H1 (cell line): Measurements from ENCODE around the gene CLDN34. TPM values are rescaled to one million over a fixed set of nuclear protein-coding genes. Genes with fewer than 3 reads are reported as not detected.

ENCODE experiments used
- CTCF ChIA-PET: fragments of 300-600 bp; sonication (Branson Sonifier 250); formaldehyde crosslinking; loops from one replicate; lab custom pipeline; 2021; ENCODE audit not compliant: partially characterized antibody; lab: Charles Lee
- POLR2A ChIA-PET: fragments of 300-600 bp; sonication (Branson Sonifier 250); formaldehyde crosslinking; loops from one replicate; lab custom pipeline; 2021; ENCODE audit warnings: inconsistent platforms; ENCODE audit not compliant: partially characterized antibody; lab: Charles Lee
- DNase-seq, 2 experiments: peaks; one replicate each; pipeline versions ENCODE4 v3.0.0 to v3.0.0-alpha.2; 2010 to 2022; ENCODE audit warnings: low spot score in 2 of 2, low read depth in 1 of 2, mixed read lengths in 1 of 2
- FAIRE-seq: peaks from 2 replicates; lab custom pipeline; 2011; peaks lifted over from hg19 to GRCh38; lab: Jason Lieb, UNC
- H2AFZ ChIP-seq: 2 replicates; pipeline ENCODE4 v1.8.1; 2012; ENCODE audit warnings: low read length, inconsistent platforms
- H2AK5ac ChIP-seq: 2 replicates; pipeline ENCODE4 v1.6.1; 2013; ENCODE audit warnings: low read depth, low read length
- H2BK120ac ChIP-seq: replicated peaks from 2 replicates; pipeline ENCODE3; 2013; ENCODE audit warnings: low read depth, low read length, inconsistent platforms
- H2BK12ac ChIP-seq: 2 replicates; pipeline ENCODE4 v1.6.1; 2013; ENCODE audit warnings: low read depth, low read length
- H2BK15ac ChIP-seq: 2 replicates; pipeline ENCODE4 v1.6.1; 2013; ENCODE audit warnings: low read length
- H2BK20ac ChIP-seq: 2 replicates; pipeline ENCODE4 v1.6.1; 2013; ENCODE audit warnings: low read length
- H2BK5ac ChIP-seq: 2 replicates; pipeline ENCODE4 v1.6.1; 2013; ENCODE audit warnings: low read depth, low read length
- H3K14ac ChIP-seq: 2 replicates; pipeline ENCODE4 v1.6.1; 2013; ENCODE audit warnings: inconsistent platforms; ENCODE audit not compliant: insufficient read length
- H3K18ac ChIP-seq: 2 replicates; pipeline ENCODE4 v1.6.1; 2013; ENCODE audit warnings: low read length; ENCODE audit errors: extremely low read depth
- H3K23ac ChIP-seq: 2 replicates; pipeline ENCODE4 v1.6.1; 2013; ENCODE audit warnings: inconsistent platforms; ENCODE audit not compliant: insufficient read length
- H3K23me2 ChIP-seq: 2 replicates; pipeline ENCODE4 v1.6.1; 2013; ENCODE audit warnings: low read depth, low read length
- H3K27ac ChIP-seq: 2 replicates; pipeline ENCODE4 v1.6.1; 2011; ENCODE audit warnings: low read depth, low read length, inconsistent platforms
- H3K27me3 ChIP-seq, 4 experiments: replicated peaks in 1 of 4; 1 replicate in 1 of 4; 2 replicates in 3 of 4; pipeline versions ENCODE4 v1.6.1 to v1.8.1; 2011 to 2013; ENCODE audit warnings: low read length in 3 of 4, mild to moderate bottlenecking in 3 of 4, inconsistent platforms in 2 of 4, mixed read lengths in 2 of 4, moderate library complexity in 1 of 4; ENCODE audit not compliant: control insufficient read depth in 3 of 4, insufficient read depth in 3 of 4; ENCODE audit errors: extremely low read depth in 1 of 4
- H3K36me3 ChIP-seq, 4 experiments: 2 replicates each; pipeline versions ENCODE4 v1.6.1 to v1.8.1; 2011 to 2013; ENCODE audit warnings: mild to moderate bottlenecking in 4 of 4, low read length in 3 of 4, moderate library complexity in 2 of 4, control low read depth in 1 of 4, inconsistent platforms in 1 of 4; ENCODE audit not compliant: insufficient read depth in 4 of 4, control insufficient read depth in 2 of 4
- H3K4ac ChIP-seq: replicated peaks from 2 replicates; pipeline ENCODE3; 2013; ENCODE audit warnings: low read length, low read depth, mixed read lengths, inconsistent platforms; ENCODE audit not compliant: insufficient read length
- H3K4me1 ChIP-seq, 4 experiments: replicated peaks in 1 of 4; 1 replicate in 1 of 4; 2 replicates in 3 of 4; pipeline versions ENCODE4 v1.6.1 to v1.8.1; 2011 to 2013; ENCODE audit warnings: low read length in 3 of 4, inconsistent platforms in 2 of 4, mixed read lengths in 1 of 4; ENCODE audit not compliant: insufficient read depth in 4 of 4, control insufficient read depth in 3 of 4
- H3K4me2 ChIP-seq, 2 experiments: 2 replicates each; pipeline versions ENCODE4 v1.6.1 to v1.8.1; 2011 to 2013; ENCODE audit warnings: low read depth in 2 of 2, low read length in 2 of 2, control low read depth in 1 of 2, inconsistent platforms in 1 of 2, mild to moderate bottlenecking in 1 of 2; ENCODE audit not compliant: insufficient read depth in 1 of 2
- H3K4me3 ChIP-seq, 4 experiments: fragments of 200-600, 300-600 bp in 1 of 4; sonication (generic), shearing (Covaris generic), sonication (Bioruptor Twin) in 1 of 4; 2 replicates each; pipeline versions ENCODE4 v1.5.1 to v1.8.1; 2011 to 2016; ENCODE audit warnings: low read length in 4 of 4, low read depth in 3 of 4, control low read depth in 2 of 4, inconsistent platforms in 2 of 4, mild to moderate bottlenecking in 2 of 4, mixed read lengths in 1 of 4, moderate library complexity in 1 of 4; ENCODE audit not compliant: insufficient read depth in 2 of 4; ENCODE audit errors: extremely low read depth in 1 of 4
- H3K56ac ChIP-seq: replicated peaks from 2 replicates; pipeline ENCODE3; 2013; ENCODE audit warnings: low read depth, mild to moderate bottlenecking, mixed read lengths, low read length, inconsistent platforms; ENCODE audit not compliant: insufficient read length
- H3K79me1 ChIP-seq: 2 replicates; pipeline ENCODE4 v1.6.1; 2013; ENCODE audit warnings: low read depth, low read length, control low read depth
- H3K79me2 ChIP-seq, 2 experiments: 2 replicates each; pipeline versions ENCODE4 v1.6.1 to v1.8.1; 2012 to 2013; ENCODE audit warnings: low read length in 2 of 2, mild to moderate bottlenecking in 2 of 2, inconsistent platforms in 1 of 2; ENCODE audit not compliant: insufficient read depth in 2 of 2, control insufficient read depth in 1 of 2
- H3K9ac ChIP-seq, 4 experiments: replicated peaks in 1 of 4; 1 replicate in 1 of 4; 2 replicates in 3 of 4; pipeline versions ENCODE4 v1.6.1 to v1.8.1; 2011 to 2013; ENCODE audit warnings: low read depth in 3 of 4, low read length in 3 of 4, control low read depth in 2 of 4, mild to moderate bottlenecking in 2 of 4, moderate library complexity in 2 of 4, inconsistent platforms in 1 of 4; ENCODE audit errors: extremely low read depth in 1 of 4
- H3K9me3 ChIP-seq, 2 experiments: 2 replicates each; pipeline versions ENCODE4 v1.6.1 to v1.8.1; 2012 to 2013; ENCODE audit warnings: mild to moderate bottlenecking in 2 of 2, moderate library complexity in 2 of 2, control low read depth in 1 of 2, inconsistent platforms in 1 of 2, low read depth in 1 of 2, low read length in 1 of 2, mixed read lengths in 1 of 2; ENCODE audit not compliant: insufficient read depth in 2 of 2
- H4K20me1 ChIP-seq, 2 experiments: replicated peaks in 1 of 2; 2 replicates each; pipeline versions ENCODE3 to v1.8.1; 2011 to 2013; ENCODE audit warnings: inconsistent platforms in 2 of 2, low read length in 2 of 2, mild to moderate bottlenecking in 1 of 2; ENCODE audit not compliant: insufficient read depth in 2 of 2, control insufficient read depth in 1 of 2
- H4K5ac ChIP-seq: 2 replicates; pipeline ENCODE4 v1.6.1; 2013; ENCODE audit warnings: low read length, low read depth, mixed read lengths, inconsistent platforms; ENCODE audit not compliant: insufficient read length
- H4K8ac ChIP-seq: 2 replicates; pipeline ENCODE4 v1.8.0; 2013; ENCODE audit warnings: mild to moderate bottlenecking, moderate library complexity, low read length, inconsistent platforms; ENCODE audit not compliant: insufficient read depth; ENCODE audit errors: extremely low read depth
- H4K91ac ChIP-seq: replicated peaks from 2 replicates; pipeline ENCODE3; 2013; ENCODE audit warnings: low read length, mixed read lengths, inconsistent platforms; ENCODE audit not compliant: insufficient read length
- BCL11A ChIP-seq, 2 experiments: IDR thresholded peaks; one replicate each; pipeline ENCODE4 v1.6.1; 2011; ENCODE audit warnings: low read depth in 2 of 2, low read length in 2 of 2, mild to moderate bottlenecking in 2 of 2
- KDM5A ChIP-seq: fragments of 200-600 bp; IDR thresholded peaks from 2 replicates; pipeline ENCODE4 v1.7.1; 2012; ENCODE audit warnings: mild to moderate bottlenecking, low read length, inconsistent platforms, mixed read lengths
- POU5F1 ChIP-seq: IDR thresholded peaks from 2 replicates; pipeline ENCODE4 v1.6.1; 2011; ENCODE audit warnings: low read depth, mild to moderate bottlenecking, low read length, moderate library complexity
- TEAD4 ChIP-seq: IDR thresholded peaks from 2 replicates; pipeline ENCODE4 v1.6.1; 2012; ENCODE audit warnings: low read depth, low read length, inconsistent platforms, mixed read lengths
- WGBS, 2 experiments: shearing (Covaris generic) in 1 of 2; methylation state at CpG; one replicate each; pipeline versions ENCODE4 v1.1.6 to v1.1.7; 2013 to 2015; ENCODE audit warnings: low lambda C conversion rate in 2 of 2, mixed read lengths in 2 of 2, inconsistent platforms in 1 of 2, low coverage in 1 of 2, missing lambda C conversion rate in 1 of 2; ENCODE audit not compliant: insufficient replicate concordance in 2 of 2, insufficient coverage in 1 of 2, insufficient read length in 1 of 2; ENCODE audit errors: extremely low coverage in 1 of 2, missing lambda C conversion rate in 1 of 2; 5-methylcytosine and 5-hydroxymethylcytosine counted together
- polyA plus RNA-seq, 7 experiments: library from polyadenylated mRNA; depleted of rRNA in 3 of 7; stranded (reverse) in 5 of 7; unstranded in 2 of 7; fragments of >200 nt in 5 of 7; fragments of 200-250 nt in 2 of 7; gene quantifications; 1 replicate in 5 of 7; 2 replicates in 1 of 7; 4 replicates in 1 of 7; pipeline versions ENCODE4 v1.2.1 to v1.2.3, GENCODE V29; 2011 to 2013; ENCODE audit warnings: missing spikeins in 2 of 7, mixed read lengths in 2 of 7
- total RNA-seq: library from RNA; stranded (reverse); fragmentation: NEBNext Ultra II Directional; extraction: Animal tissue kit (Norgen Biotek cat#: 25700); gene quantifications from 2 replicates; pipeline ENCODE4 v1.2.1, GENCODE V29; 2021

CLDN34 gene
- total and polyA plus RNA-seq, 2 of the 8 experiments (the other 6 are each of a cell fraction or from before 2014, with no cell fraction given), result 0.26 to 0.50 TPM

- no peaks in the 10 kb centered on the region for H3K9me3 ChIP-seq
- no peak overlapping the region for H2BK20ac ChIP-seq
- no peak overlapping the region for H4K91ac ChIP-seq
- ChIA-PET POLR2A (no interaction called here), CTCF (interaction anchor here (2.5 kb wide), 1 partner anchor 136 kb away, joined by 9 read pairs; no protein-coding TSS in a partner anchor)
- H2BK5ac ChIP-seq, result no peak overlapping the region
- FAIRE-seq (no peak), DNase-seq (no peak)
- TF ChIP-seq POU5F1 (no peak), KDM5A (no peak), TEAD4 (no peak), BCL11A (IDR thresholded peaks at IDR 0.05; ENCODE audit: low read depth in 2 of 2, low read length in 2 of 2) (no peak)
- H4K8ac ChIP-seq, result no peak overlapping the region
- H3K27ac ChIP-seq, result no peak overlapping the region
- no peak overlapping the region for H3K18ac ChIP-seq
- H2BK12ac ChIP-seq, result no peak overlapping the region
- no peaks in the 10 kb centered on the region for H3K27me3 ChIP-seq
- no peak overlapping the region for H2BK120ac ChIP-seq
- no peaks in the 10 kb centered on the region for H3K36me3 ChIP-seq
- H3K23ac ChIP-seq, result no peak overlapping the region
- H3K79me1 ChIP-seq, result no peaks in the 10 kb centered on the region
- H3K14ac ChIP-seq, result no peak overlapping the region
- no peaks in the 10 kb centered on the region for H4K20me1 ChIP-seq
- 95% methylated on average over 11 of the region's 11 CpGs; no CpG with 5 or more reads in 1 of the 2 experiments for WGBS, 2 experiments
- H3K4me3 ChIP-seq, result no peak overlapping the region
- H3K79me2 ChIP-seq, result no peaks in the 10 kb centered on the region
- no peak overlapping the region for H3K56ac ChIP-seq
- no peaks in the 10 kb centered on the region for H3K23me2 ChIP-seq
- H4K5ac ChIP-seq, result no peak overlapping the region
- no peak overlapping the region for H3K4ac ChIP-seq
- H3K9ac ChIP-seq, result no peak overlapping the region
- H2AK5ac ChIP-seq, result no peak overlapping the region
- no peak overlapping the region for H2BK15ac ChIP-seq
- H2AFZ ChIP-seq, result no peak overlapping the region
- no peak overlapping the region for H3K4me2 ChIP-seq
- H3K4me1 ChIP-seq, result peaks cover 0 to 5% (median 0%) of the 10 kb centered on the region in 4 experiments; a peak in 1 of 7 replicates
Measured at GRCh38 chrX:9983846-9984245, 16.7 kb downstream of the CLDN34 start.
